ENCODE data around the gene ADAMTSL1.

Gene ADAMTSL1

GRCh38 chr9:18493451-18493993 is 19.6 kb downstream of the ADAMTSL1 start:
- TF ChIP-seq GABPA (IDR thresholded peaks at IDR 0.05; ENCODE audit: low read depth) (no peak), REST (IDR thresholded peaks at IDR 0.05; ENCODE audit: insufficient replicate concordance, low read depth) (no peak), POLR2AphosphoS5 (IDR thresholded peaks at IDR 0.05; ENCODE audit: low read depth) (no peak), CTCF (IDR thresholded peaks at IDR 0.05; ENCODE audit: insufficient read depth, low read length) (no peak), SPI1 (IDR thresholded peaks at IDR 0.05; ENCODE audit: borderline replicate concordance, low read depth) (no peak)
- no peak overlapping the region for H3K4me3 ChIP-seq (replicated peaks; ENCODE audit: insufficient read depth, low read length)
- DNase-seq (ENCODE audit: low read depth in 1 of 2, low spot score in 1 of 2) = no peak

GRCh38 chr9:18495065-18495464 is 21.1 kb downstream of the ADAMTSL1 start:
- no peak for DNase-seq (ENCODE audit: low read depth in 1 of 2, low spot score in 1 of 2)
- no peak for TF ChIP-seq SPI1 (IDR thresholded peaks at IDR 0.05; ENCODE audit: borderline replicate concordance, low read depth)
- no peak for TF ChIP-seq GABPA (IDR thresholded peaks at IDR 0.05; ENCODE audit: low read depth)
- TF ChIP-seq REST (IDR thresholded peaks at IDR 0.05; ENCODE audit: insufficient replicate concordance, low read depth) = no peak
- no peak for TF ChIP-seq POLR2AphosphoS5 (IDR thresholded peaks at IDR 0.05; ENCODE audit: low read depth)
- no peak for TF ChIP-seq CTCF (IDR thresholded peaks at IDR 0.05; ENCODE audit: insufficient read depth, low read length)
- Histone ChIP-seq H3K4me3 (replicated peaks; ENCODE audit: insufficient read depth, low read length) (no peak overlapping the region), H3K27me3 (ENCODE audit: insufficient read depth, poor library complexity, severe bottlenecking) (no peaks in the 10 kb centered on the region), H3K27ac (replicated peaks) (no peak overlapping the region)

More at GRCh38 chr9:18493451-18493993, 19.6 kb downstream of the ADAMTSL1 start:
- H3K27me3 ChIP-seq (ENCODE audit: insufficient read depth, poor library complexity, severe bottlenecking) = no peaks in the 10 kb centered on the region
- H3K27ac ChIP-seq (replicated peaks) = no peak overlapping the region

- Histone ChIP-seq H3K27me3 (ENCODE audit: insufficient read depth, poor library complexity, severe bottlenecking) (no peaks in the 10 kb centered on the region), H3K27ac (replicated peaks) (no peak overlapping the region), H3K4me3 (replicated peaks; ENCODE audit: insufficient read depth, low read length) (no peak overlapping the region)
- no peak for DNase-seq (ENCODE audit: low read depth in 1 of 2, low spot score in 1 of 2)
- TF ChIP-seq POLR2AphosphoS5 (IDR thresholded peaks at IDR 0.05; ENCODE audit: low read depth) = no peak
- no peak for TF ChIP-seq REST (IDR thresholded peaks at IDR 0.05; ENCODE audit: insufficient replicate concordance, low read depth)
- no peak for TF ChIP-seq CTCF (IDR thresholded peaks at IDR 0.05; ENCODE audit: insufficient read depth, low read length)
Measured at GRCh38 chr9:18496256-18497000, 22.5 kb downstream of the ADAMTSL1 start.

Measured in HL-60 (cell line).